Neural cell (in vitro differentiated cells): ENCODE results near the gene KIAA1958. TPM values are rescaled to one million over a fixed set of nuclear protein-coding genes. Genes with fewer than 3 reads are reported as not detected.

Source experiments
- H2AFZ ChIP-seq: fragments of 200-600, 300-800 bp; sonication (generic), shearing (Covaris generic); 2 replicates; pipeline ENCODE4 v1.6.0; 2014; ENCODE audit warnings: low read depth, mild to moderate bottlenecking, antibody characterized with exemption, low read length, moderate library complexity
- H3F3A ChIP-seq: fragments of 200-600 bp; shearing (Covaris generic); 2 replicates; pipeline ENCODE4 v1.6.1; 2016; ENCODE audit warnings: mild to moderate bottlenecking, moderate library complexity, mixed read lengths, antibody characterized with exemption, low read length; ENCODE audit not compliant: insufficient read depth, poor library complexity, severe bottlenecking
- H3K27ac ChIP-seq: fragments of 200-600, 300-800 bp; sonication (generic), shearing (Covaris generic); 2 replicates; pipeline ENCODE4 v1.5.1; 2014; ENCODE audit warnings: mild to moderate bottlenecking, low read length, moderate library complexity
- H3K27me3 ChIP-seq: fragments of 300-800, 200-600 bp; sonication (generic), shearing (Covaris generic); 2 replicates; pipeline ENCODE4 v1.6.0; 2014; ENCODE audit warnings: mild to moderate bottlenecking, low read depth, low read length, moderate library complexity; ENCODE audit not compliant: insufficient read depth
- H3K36me3 ChIP-seq: fragments of 300-800, 200-600 bp; sonication (generic), shearing (Covaris generic); 2 replicates; pipeline ENCODE4 v1.5.1; 2014; ENCODE audit warnings: mild to moderate bottlenecking, antibody characterized with exemption, low read length, moderate library complexity; ENCODE audit not compliant: insufficient read depth
- H3K4me2 ChIP-seq: fragments of 300-800, 200-600 bp; sonication (generic), shearing (Covaris generic); 2 replicates; pipeline ENCODE4 v1.6.0; 2014; ENCODE audit warnings: mild to moderate bottlenecking, low read length
- H3K4me3 ChIP-seq: fragments of 300-800, 200-600 bp; sonication (generic), shearing (Covaris generic); 2 replicates; pipeline ENCODE4 v1.5.1; 2014; ENCODE audit warnings: mild to moderate bottlenecking, low read length, moderate library complexity
- H3K79me2 ChIP-seq: fragments of 200-600 bp; shearing (Covaris generic); replicated peaks from 2 replicates; pipeline ENCODE4 v1.6.0; 2014; ENCODE audit warnings: mild to moderate bottlenecking, low read length, moderate library complexity; ENCODE audit not compliant: insufficient read depth
- H3K9ac ChIP-seq: fragments of 300-800, 200-600 bp; sonication (generic), shearing (Covaris generic); 2 replicates; pipeline ENCODE4 v1.6.1; 2016; ENCODE audit warnings: mild to moderate bottlenecking, low read length, mixed read lengths
- H3K9me2 ChIP-seq: fragments of 200-600 bp; shearing (Covaris generic); 2 replicates; pipeline ENCODE4 v1.6.1; 2016; ENCODE audit warnings: mild to moderate bottlenecking, low read length, mixed read lengths; ENCODE audit not compliant: insufficient read depth
- H3K9me3 ChIP-seq: fragments of 200-600, 300-800 bp; sonication (generic), shearing (Covaris generic); 2 replicates; pipeline ENCODE4 v1.6.1; 2016; ENCODE audit warnings: mild to moderate bottlenecking, mixed run types, low read length, moderate library complexity, mixed read lengths
- H4K20me1 ChIP-seq: fragments of 200-600 bp; shearing (Covaris generic); 2 replicates; pipeline ENCODE4 v1.6.1; 2016; ENCODE audit warnings: mild to moderate bottlenecking, mixed run types; ENCODE audit not compliant: insufficient read depth
- EP300 ChIP-seq: fragments of 450-650 bp; conservative IDR thresholded peaks from 2 replicates; pipeline ENCODE4 v1.6.1; 2014; ENCODE audit warnings: antibody characterized with exemption, mild to moderate bottlenecking, moderate library complexity; ENCODE audit not compliant: poor library complexity, severe bottlenecking
- EZH2 ChIP-seq: fragments of 200-600, 300-800 bp; shearing (Covaris generic), sonication (generic); IDR thresholded peaks from 2 replicates; pipeline ENCODE4 v1.6.1; 2014; ENCODE audit warnings: antibody characterized with exemption, low read length, borderline replicate concordance, mild to moderate bottlenecking; ENCODE audit not compliant: insufficient read depth, poor library complexity, severe bottlenecking
- MXI1 ChIP-seq: fragments of 450-650 bp; conservative IDR thresholded peaks from 2 replicates; pipeline ENCODE4 v1.6.1; 2014; ENCODE audit warnings: antibody characterized with exemption, mild to moderate bottlenecking; ENCODE audit not compliant: poor library complexity, severe bottlenecking
- POLR2AphosphoS5 ChIP-seq: IDR thresholded peaks from 2 replicates; pipeline ENCODE4 v1.6.1; 2012
- RAD21 ChIP-seq: fragments of 450-650 bp; conservative IDR thresholded peaks from 2 replicates; pipeline ENCODE4 v1.6.1; 2014; ENCODE audit warnings: antibody characterized with exemption, mild to moderate bottlenecking, moderate library complexity
- SMC3 ChIP-seq: fragments of 450-650 bp; conservative IDR thresholded peaks from 2 replicates; pipeline ENCODE4 v1.6.1; 2014; ENCODE audit warnings: antibody characterized with exemption, mild to moderate bottlenecking, moderate library complexity; ENCODE audit not compliant: poor library complexity
- TAF1 ChIP-seq: IDR thresholded peaks from 2 replicates; pipeline ENCODE4 v1.6.1; 2012; ENCODE audit warnings: low read depth
- polyA plus RNA-seq: library from polyadenylated mRNA; depleted of rRNA; stranded (reverse); fragments of >200 nt; gene quantifications from 2 replicates; pipeline ENCODE4 v1.2.3, GENCODE V29; 2014
- TF ChIP-seq, protein P1 (sequence below): IDR thresholded peaks from 2 replicates; pipeline ENCODE4 v1.6.1; 2012; ENCODE audit warnings: borderline replicate concordance
- TF ChIP-seq, protein P2 (sequence below): fragments of 450-650 bp; IDR thresholded peaks from 2 replicates; pipeline ENCODE4 v1.5.1; 2014; ENCODE audit warnings: antibody characterized with exemption, mild to moderate bottlenecking, moderate library complexity; ENCODE audit not compliant: poor library complexity, severe bottlenecking

The KIAA1958 gene
- polyA plus RNA-seq, 1 donor from 2014 or later = 8.4 TPM

DNA sequence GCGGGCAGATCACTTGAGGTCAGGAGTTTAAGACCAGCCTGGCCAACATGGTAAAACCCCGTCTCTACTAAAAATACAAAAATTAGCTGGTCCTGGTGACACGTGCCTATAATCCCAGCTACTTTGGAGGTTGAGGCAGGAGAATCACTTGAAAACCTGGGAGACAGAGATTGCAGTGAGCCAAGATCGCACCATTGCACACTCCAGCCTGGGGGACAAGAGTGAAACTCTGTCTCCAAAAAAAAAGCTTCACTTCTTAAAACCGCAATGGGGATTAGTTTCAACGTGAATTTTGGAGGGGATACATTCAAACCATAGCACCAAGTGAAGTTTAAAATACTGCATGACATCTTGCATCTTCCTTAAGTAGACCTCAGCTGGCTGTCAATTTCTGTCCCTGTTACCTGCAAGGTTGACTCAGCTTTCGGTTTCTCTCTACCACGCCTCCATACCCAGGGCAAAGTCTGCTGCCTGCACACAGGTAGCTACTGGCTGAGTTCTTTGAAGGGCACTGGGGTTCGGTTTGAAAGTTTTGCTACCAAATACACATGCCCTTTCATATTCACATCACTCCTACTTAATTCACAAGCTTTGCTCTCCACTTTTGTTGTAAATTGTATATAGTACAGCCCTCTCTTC is 69.3 kb downstream of the KIAA1958 start:
- H3F3A ChIP-seq = no peaks in the 10 kb centered on the region
- H3K27me3 ChIP-seq = no peaks in the 10 kb centered on the region
- H3K4me2 ChIP-seq = no peak overlapping the region
- no peak overlapping the region for H3K9ac ChIP-seq
- H3K9me2 ChIP-seq = no peaks in the 10 kb centered on the region
- H4K20me1 ChIP-seq = no peaks in the 10 kb centered on the region
- H3K4me3 ChIP-seq = no peak overlapping the region
- no peak overlapping the region for H3K27ac ChIP-seq
- no peak overlapping the region for H2AFZ ChIP-seq
- H3K79me2 ChIP-seq = peaks cover 47% of the 10 kb centered on the region
- H3K9me3 ChIP-seq = no peaks in the 10 kb centered on the region
- TF ChIP-seq EZH2 (no peak), MXI1 (no peak), EP300 (no peak), RAD21 (no peak), TAF1 (no peak), POLR2AphosphoS5 (no peak), SMC3 (no peak)
- TF ChIP-seq, protein P1, sequence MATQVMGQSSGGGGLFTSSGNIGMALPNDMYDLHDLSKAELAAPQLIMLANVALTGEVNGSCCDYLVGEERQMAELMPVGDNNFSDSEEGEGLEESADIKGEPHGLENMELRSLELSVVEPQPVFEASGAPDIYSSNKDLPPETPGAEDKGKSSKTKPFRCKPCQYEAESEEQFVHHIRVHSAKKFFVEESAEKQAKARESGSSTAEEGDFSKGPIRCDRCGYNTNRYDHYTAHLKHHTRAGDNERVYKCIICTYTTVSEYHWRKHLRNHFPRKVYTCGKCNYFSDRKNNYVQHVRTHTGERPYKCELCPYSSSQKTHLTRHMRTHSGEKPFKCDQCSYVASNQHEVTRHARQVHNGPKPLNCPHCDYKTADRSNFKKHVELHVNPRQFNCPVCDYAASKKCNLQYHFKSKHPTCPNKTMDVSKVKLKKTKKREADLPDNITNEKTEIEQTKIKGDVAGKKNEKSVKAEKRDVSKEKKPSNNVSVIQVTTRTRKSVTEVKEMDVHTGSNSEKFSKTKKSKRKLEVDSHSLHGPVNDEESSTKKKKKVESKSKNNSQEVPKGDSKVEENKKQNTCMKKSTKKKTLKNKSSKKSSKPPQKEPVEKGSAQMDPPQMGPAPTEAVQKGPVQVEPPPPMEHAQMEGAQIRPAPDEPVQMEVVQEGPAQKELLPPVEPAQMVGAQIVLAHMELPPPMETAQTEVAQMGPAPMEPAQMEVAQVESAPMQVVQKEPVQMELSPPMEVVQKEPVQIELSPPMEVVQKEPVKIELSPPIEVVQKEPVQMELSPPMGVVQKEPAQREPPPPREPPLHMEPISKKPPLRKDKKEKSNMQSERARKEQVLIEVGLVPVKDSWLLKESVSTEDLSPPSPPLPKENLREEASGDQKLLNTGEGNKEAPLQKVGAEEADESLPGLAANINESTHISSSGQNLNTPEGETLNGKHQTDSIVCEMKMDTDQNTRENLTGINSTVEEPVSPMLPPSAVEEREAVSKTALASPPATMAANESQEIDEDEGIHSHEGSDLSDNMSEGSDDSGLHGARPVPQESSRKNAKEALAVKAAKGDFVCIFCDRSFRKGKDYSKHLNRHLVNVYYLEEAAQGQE = no peak
- TF ChIP-seq, protein P2, sequence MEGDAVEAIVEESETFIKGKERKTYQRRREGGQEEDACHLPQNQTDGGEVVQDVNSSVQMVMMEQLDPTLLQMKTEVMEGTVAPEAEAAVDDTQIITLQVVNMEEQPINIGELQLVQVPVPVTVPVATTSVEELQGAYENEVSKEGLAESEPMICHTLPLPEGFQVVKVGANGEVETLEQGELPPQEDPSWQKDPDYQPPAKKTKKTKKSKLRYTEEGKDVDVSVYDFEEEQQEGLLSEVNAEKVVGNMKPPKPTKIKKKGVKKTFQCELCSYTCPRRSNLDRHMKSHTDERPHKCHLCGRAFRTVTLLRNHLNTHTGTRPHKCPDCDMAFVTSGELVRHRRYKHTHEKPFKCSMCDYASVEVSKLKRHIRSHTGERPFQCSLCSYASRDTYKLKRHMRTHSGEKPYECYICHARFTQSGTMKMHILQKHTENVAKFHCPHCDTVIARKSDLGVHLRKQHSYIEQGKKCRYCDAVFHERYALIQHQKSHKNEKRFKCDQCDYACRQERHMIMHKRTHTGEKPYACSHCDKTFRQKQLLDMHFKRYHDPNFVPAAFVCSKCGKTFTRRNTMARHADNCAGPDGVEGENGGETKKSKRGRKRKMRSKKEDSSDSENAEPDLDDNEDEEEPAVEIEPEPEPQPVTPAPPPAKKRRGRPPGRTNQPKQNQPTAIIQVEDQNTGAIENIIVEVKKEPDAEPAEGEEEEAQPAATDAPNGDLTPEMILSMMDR = no peak
- no peaks in the 10 kb centered on the region for H3K36me3 ChIP-seq

- no peak overlapping the region for H3K4me3 ChIP-seq
- no peaks in the 10 kb centered on the region for H3K27me3 ChIP-seq
- H3K27ac ChIP-seq = no peak overlapping the region
- H3K36me3 ChIP-seq = no peaks in the 10 kb centered on the region
- H2AFZ ChIP-seq = no peak overlapping the region
- H3K9me2 ChIP-seq = no peaks in the 10 kb centered on the region
- H3K79me2 ChIP-seq = peaks cover 46% of the 10 kb centered on the region
- H4K20me1 ChIP-seq = no peaks in the 10 kb centered on the region
- no peak overlapping the region for H3K4me2 ChIP-seq
- no peaks in the 10 kb centered on the region for H3F3A ChIP-seq
- no peak overlapping the region for H3K9ac ChIP-seq
- no peak for TF ChIP-seq SMC3
- no peak for TF ChIP-seq MXI1
- TF ChIP-seq, protein P1 = no peak
- no peak for TF ChIP-seq TAF1
- TF ChIP-seq, protein P2 = no peak
- TF ChIP-seq EZH2 = no peak
- TF ChIP-seq POLR2AphosphoS5 = no peak
- TF ChIP-seq RAD21 = no peak
- no peak for TF ChIP-seq EP300
- no peaks in the 10 kb centered on the region for H3K9me3 ChIP-seq
These were observed 70.1 kb downstream of the KIAA1958 start for GRCh38 chr9:112556497-112557442.
